GM12873 (cell line): ENCODE results near the gene CD8B.

Experiments used
- TF ChIP-seq, protein P1 (sequence below): IDR thresholded peaks from 2 replicates; pipeline ENCODE4 v1.5.1; 2012; ENCODE audit warnings: low read depth, mild to moderate bottlenecking, moderate library complexity, low read length, control low read depth; ENCODE audit not compliant: insufficient read depth; ENCODE audit errors: missing control alignments

The CD8B gene

GRCh38 chr2:86809481-86810121 lies 52.1 kb downstream of the CD8B start:
- TF ChIP-seq, protein P1, sequence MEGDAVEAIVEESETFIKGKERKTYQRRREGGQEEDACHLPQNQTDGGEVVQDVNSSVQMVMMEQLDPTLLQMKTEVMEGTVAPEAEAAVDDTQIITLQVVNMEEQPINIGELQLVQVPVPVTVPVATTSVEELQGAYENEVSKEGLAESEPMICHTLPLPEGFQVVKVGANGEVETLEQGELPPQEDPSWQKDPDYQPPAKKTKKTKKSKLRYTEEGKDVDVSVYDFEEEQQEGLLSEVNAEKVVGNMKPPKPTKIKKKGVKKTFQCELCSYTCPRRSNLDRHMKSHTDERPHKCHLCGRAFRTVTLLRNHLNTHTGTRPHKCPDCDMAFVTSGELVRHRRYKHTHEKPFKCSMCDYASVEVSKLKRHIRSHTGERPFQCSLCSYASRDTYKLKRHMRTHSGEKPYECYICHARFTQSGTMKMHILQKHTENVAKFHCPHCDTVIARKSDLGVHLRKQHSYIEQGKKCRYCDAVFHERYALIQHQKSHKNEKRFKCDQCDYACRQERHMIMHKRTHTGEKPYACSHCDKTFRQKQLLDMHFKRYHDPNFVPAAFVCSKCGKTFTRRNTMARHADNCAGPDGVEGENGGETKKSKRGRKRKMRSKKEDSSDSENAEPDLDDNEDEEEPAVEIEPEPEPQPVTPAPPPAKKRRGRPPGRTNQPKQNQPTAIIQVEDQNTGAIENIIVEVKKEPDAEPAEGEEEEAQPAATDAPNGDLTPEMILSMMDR: no peak

- TF ChIP-seq, protein P1: peak; percentile 93
Measured at GRCh38 chr2:86808315-86809161, 53.1 kb downstream of the CD8B start.

- TF ChIP-seq, protein P1: no peak
Measured at GRCh38 chr2:86807468-86808275, 54.0 kb downstream of the CD8B start.

DNA sequence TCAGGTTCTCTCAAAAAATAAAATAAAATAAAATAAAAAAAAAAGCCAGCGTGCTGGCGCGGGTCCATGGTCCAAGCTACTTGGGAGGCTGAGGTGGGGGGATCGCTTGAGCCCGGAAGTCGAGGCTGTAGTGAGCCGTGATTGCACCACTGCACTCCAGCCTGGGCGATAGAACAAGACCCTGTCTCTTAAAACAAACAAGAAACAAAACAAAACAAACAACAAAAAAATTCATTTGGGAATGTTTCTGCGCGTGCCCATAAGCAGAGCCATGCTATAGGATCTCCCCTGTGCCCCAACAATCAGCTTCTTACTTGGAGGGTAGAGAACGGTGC lies 54.6 kb downstream of the CD8B start:
- TF ChIP-seq, protein P1: no peak

- TF ChIP-seq, protein P1: no peak
Measured at GRCh38 chr2:86806059-86806857, 55.4 kb downstream of the CD8B start.

- TF ChIP-seq, protein P1: no peak
Measured at GRCh38 chr2:86800856-86801567, 60.7 kb downstream of the CD8B start.
